ENCODE data around the gene WFDC1.

WFDC1 gene

DNA sequence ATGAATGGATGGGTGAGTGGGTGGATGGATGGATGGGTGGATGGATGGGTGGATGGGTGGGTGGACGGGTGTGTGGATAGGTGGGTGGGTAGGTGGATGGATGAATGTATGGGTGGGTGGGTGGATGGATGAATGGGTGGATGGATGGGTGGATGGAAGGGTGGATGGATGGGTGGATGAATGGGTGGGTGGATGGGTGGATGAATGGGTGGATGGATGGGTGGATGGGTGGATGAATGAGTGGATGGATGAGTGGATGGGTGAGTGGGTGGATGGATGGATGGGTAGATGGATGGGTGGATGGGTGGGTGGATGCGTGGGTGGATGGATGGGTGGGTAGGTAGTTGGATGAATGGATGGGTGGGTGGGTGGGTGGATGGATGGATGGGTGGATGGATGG, 60.5 kb downstream of the WFDC1 start:
- H3K4me3 ChIP-seq (ENCODE audit: low read depth in 1 of 2, low read length in 2 of 2), result no peak overlapping the region
- no peaks in the 10 kb centered on the region for H3K9me3 ChIP-seq (ENCODE audit: insufficient read depth, low read length, severe bottlenecking)
- H3K9ac ChIP-seq (ENCODE audit: low read depth, low read length), result no peak overlapping the region
- H2AFZ ChIP-seq (ENCODE audit: low read depth, low read length), result no peak overlapping the region
- DNase-seq (no peak), ATAC-seq (ENCODE audit: insufficient read depth, low read depth) (no peak)
- peaks cover 6% of the 10 kb centered on the region for H3K4me1 ChIP-seq (ENCODE audit: insufficient read depth, low read length)
- H3K4me2 ChIP-seq (ENCODE audit: insufficient read depth, low read length), result no peak overlapping the region
- H3K27me3 ChIP-seq (ENCODE audit: insufficient read depth, low read length, poor library complexity), result no peaks in the 10 kb centered on the region
- no peaks in the 10 kb centered on the region for H3K79me2 ChIP-seq (ENCODE audit: insufficient read depth, low read length)
- TF ChIP-seq EZH2 (IDR thresholded peaks at IDR 0.05; ENCODE audit: borderline replicate concordance, low read depth, low read length, severe bottlenecking), result no peak
- TF ChIP-seq, protein P1, sequence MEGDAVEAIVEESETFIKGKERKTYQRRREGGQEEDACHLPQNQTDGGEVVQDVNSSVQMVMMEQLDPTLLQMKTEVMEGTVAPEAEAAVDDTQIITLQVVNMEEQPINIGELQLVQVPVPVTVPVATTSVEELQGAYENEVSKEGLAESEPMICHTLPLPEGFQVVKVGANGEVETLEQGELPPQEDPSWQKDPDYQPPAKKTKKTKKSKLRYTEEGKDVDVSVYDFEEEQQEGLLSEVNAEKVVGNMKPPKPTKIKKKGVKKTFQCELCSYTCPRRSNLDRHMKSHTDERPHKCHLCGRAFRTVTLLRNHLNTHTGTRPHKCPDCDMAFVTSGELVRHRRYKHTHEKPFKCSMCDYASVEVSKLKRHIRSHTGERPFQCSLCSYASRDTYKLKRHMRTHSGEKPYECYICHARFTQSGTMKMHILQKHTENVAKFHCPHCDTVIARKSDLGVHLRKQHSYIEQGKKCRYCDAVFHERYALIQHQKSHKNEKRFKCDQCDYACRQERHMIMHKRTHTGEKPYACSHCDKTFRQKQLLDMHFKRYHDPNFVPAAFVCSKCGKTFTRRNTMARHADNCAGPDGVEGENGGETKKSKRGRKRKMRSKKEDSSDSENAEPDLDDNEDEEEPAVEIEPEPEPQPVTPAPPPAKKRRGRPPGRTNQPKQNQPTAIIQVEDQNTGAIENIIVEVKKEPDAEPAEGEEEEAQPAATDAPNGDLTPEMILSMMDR (IDR thresholded peaks at IDR 0.05; ENCODE audit: borderline replicate concordance, extremely low read depth, low read length, poor library complexity, severe bottlenecking), result no peak
- no peaks in the 10 kb centered on the region for H3K36me3 ChIP-seq (ENCODE audit: insufficient read depth, low read length)
- no peak overlapping the region for H3K27ac ChIP-seq (ENCODE audit: low read length)
- H4K20me1 ChIP-seq (ENCODE audit: insufficient read depth, low read length), result no peaks in the 10 kb centered on the region

DNA sequence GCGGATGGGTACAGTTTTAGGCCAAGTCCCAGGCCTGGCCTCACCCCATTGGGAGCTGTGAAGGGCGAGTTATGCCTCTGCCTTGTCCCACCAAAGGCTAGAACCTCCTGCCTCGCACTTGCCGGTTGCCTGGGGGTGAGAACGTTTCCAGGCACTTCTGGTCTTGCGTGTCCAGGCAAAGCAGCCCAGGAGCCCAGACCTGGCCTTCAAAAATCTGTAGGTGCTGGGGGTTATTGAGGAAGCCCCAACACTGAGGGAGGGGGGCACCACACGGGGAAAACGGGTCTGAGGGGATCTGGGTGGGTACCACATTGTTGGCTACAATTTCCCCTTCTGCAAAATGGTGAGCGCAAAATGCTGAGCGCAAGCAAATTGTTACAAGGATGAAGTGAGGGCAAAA, 61.5 kb downstream of the WFDC1 start:
- H3K27ac ChIP-seq (ENCODE audit: low read length), result no peak overlapping the region

DNA sequence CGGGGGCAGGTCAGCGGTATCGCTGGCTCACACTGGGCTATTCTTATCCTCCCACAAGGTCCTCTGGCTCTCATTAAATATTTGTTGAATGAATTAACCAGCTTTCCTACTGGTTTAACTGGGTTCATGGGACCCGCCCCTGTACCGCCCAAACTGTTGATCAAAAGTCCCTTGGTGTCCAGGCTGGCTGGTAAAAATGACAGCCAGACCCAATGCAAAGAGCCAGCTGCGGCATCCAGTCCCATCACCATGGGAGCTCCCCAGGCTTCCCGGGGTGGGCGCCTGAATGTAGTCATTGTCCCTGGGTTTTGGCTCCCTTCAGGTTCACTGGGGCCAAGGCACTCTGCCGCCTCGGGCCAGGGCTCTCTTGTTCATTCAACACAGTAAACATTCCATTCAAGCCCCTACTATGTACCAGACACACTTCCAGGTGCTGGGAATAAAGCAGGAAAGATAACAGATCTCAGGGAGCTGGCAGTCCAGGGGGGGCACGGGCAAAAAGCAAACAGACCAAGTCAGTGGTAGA, 62.0 kb downstream of the WFDC1 start:
- no peak overlapping the region for H2AFZ ChIP-seq (ENCODE audit: low read depth, low read length)

More for the DNA sequence above, 61.5 kb downstream of the WFDC1 start:
- H4K20me1 ChIP-seq (ENCODE audit: insufficient read depth, low read length), result no peaks in the 10 kb centered on the region
- no peak overlapping the region for H3K4me3 ChIP-seq (ENCODE audit: low read depth in 1 of 2, low read length in 2 of 2)
- DNase-seq (no peak), ATAC-seq (ENCODE audit: insufficient read depth, low read depth) (no peak)
- H3K9ac ChIP-seq (ENCODE audit: low read depth, low read length), result no peak overlapping the region
- no peak overlapping the region for H3K4me2 ChIP-seq (ENCODE audit: insufficient read depth, low read length)
- H3K27me3 ChIP-seq (ENCODE audit: insufficient read depth, low read length, poor library complexity), result no peaks in the 10 kb centered on the region
- no peak overlapping the region for H2AFZ ChIP-seq (ENCODE audit: low read depth, low read length)
- H3K9me3 ChIP-seq (ENCODE audit: insufficient read depth, low read length, severe bottlenecking), result no peaks in the 10 kb centered on the region
- H3K36me3 ChIP-seq (ENCODE audit: insufficient read depth, low read length), result no peaks in the 10 kb centered on the region
- peaks cover 9% of the 10 kb centered on the region for H3K4me1 ChIP-seq (ENCODE audit: insufficient read depth, low read length)
- TF ChIP-seq, protein P1 (IDR thresholded peaks at IDR 0.05; ENCODE audit: borderline replicate concordance, extremely low read depth, low read length, poor library complexity, severe bottlenecking), result no peak
- no peak for TF ChIP-seq EZH2 (IDR thresholded peaks at IDR 0.05; ENCODE audit: borderline replicate concordance, low read depth, low read length, severe bottlenecking)
- no peaks in the 10 kb centered on the region for H3K79me2 ChIP-seq (ENCODE audit: insufficient read depth, low read length)

More for the DNA sequence above, 62.0 kb downstream of the WFDC1 start:
- Histone ChIP-seq H3K4me3 (ENCODE audit: low read depth in 1 of 2, low read length in 2 of 2) (no peak overlapping the region), H3K4me2 (ENCODE audit: insufficient read depth, low read length) (no peak overlapping the region), H3K9ac (ENCODE audit: low read depth, low read length) (no peak overlapping the region), H3K27ac (ENCODE audit: low read length) (no peak overlapping the region), H4K20me1 (ENCODE audit: insufficient read depth, low read length) (no peaks in the 10 kb centered on the region), H3K79me2 (ENCODE audit: insufficient read depth, low read length) (no peaks in the 10 kb centered on the region), H3K36me3 (ENCODE audit: insufficient read depth, low read length) (no peaks in the 10 kb centered on the region), H3K27me3 (ENCODE audit: insufficient read depth, low read length, poor library complexity) (no peaks in the 10 kb centered on the region), H3K4me1 (ENCODE audit: insufficient read depth, low read length) (peaks cover 9% of the 10 kb centered on the region), H3K9me3 (ENCODE audit: insufficient read depth, low read length, severe bottlenecking) (no peaks in the 10 kb centered on the region)
- ATAC-seq (ENCODE audit: insufficient read depth, low read depth), result no peak
- DNase-seq, result no peak
- TF ChIP-seq EZH2 (IDR thresholded peaks at IDR 0.05; ENCODE audit: borderline replicate concordance, low read depth, low read length, severe bottlenecking), result no peak
- TF ChIP-seq, protein P1 (IDR thresholded peaks at IDR 0.05; ENCODE audit: borderline replicate concordance, extremely low read depth, low read length, poor library complexity, severe bottlenecking), result no peak

Data from DND-41 (cell line).